Activated CD4-positive, alpha-beta T cell treated with anti-CD3 and anti-CD28 coated beads for 36 hours (primary cell): Measurements from ENCODE around the gene AAK1. TPM values are rescaled to one million over a fixed set of nuclear protein-coding genes. Genes with fewer than 3 reads are reported as not detected.
"Not testable (repeated sequence)": the region's sequence is repeated elsewhere in the genome, so short reads cannot be mapped to it uniquely, and the experiment has no call there.

Source experiments
- ATAC-seq: fragments of 200-7000 bp; cut with Tn5 transposase; one replicate; pipeline ENCODE4 v1.10.0; 2021; ENCODE audit warnings: mild to moderate bottlenecking, moderate library complexity
- CTCF ChIA-PET: fragments of 350-600 bp; sonication (Branson Sonifier 250); formaldehyde crosslinking; loops from one replicate; lab custom pipeline; 2021; ENCODE audit warnings: antibody characterized with exemption; lab: Charles Lee
- POLR2A ChIA-PET: fragments of 350-600 bp; sonication (Branson Sonifier 250); formaldehyde crosslinking; loops from one replicate; lab custom pipeline; 2021; ENCODE audit warnings: antibody characterized with exemption, inconsistent platforms; lab: Charles Lee
- DNase-seq: peaks from one replicate; pipeline ENCODE4 v3.0.0-alpha.2; 2020
- H3K27ac Mint-ChIP-seq: one replicate; pipeline ENCODE4 v1.8.0; 2021; ENCODE audit warnings: mixed read lengths
- H3K27me3 Mint-ChIP-seq: one replicate; pipeline ENCODE4 v1.8.0; 2021; ENCODE audit warnings: mixed read lengths
- H3K36me3 Mint-ChIP-seq: one replicate; pipeline ENCODE4 v1.8.0; 2021; ENCODE audit warnings: low read depth, mixed read lengths
- H3K4me1 Mint-ChIP-seq: one replicate; pipeline ENCODE4 v1.8.0; 2021; ENCODE audit warnings: mixed read lengths
- H3K4me3 Mint-ChIP-seq: one replicate; pipeline ENCODE4 v1.8.0; 2021; ENCODE audit warnings: mild to moderate bottlenecking, moderate library complexity, mixed read lengths
- H3K9me3 Mint-ChIP-seq: one replicate; pipeline ENCODE4 v1.8.0; 2021; ENCODE audit warnings: low read depth, mixed read lengths
- intact Hi-C, 2 experiments: fragments of 100-400 bp; cut with DNase I in 1 of 2; cut with micrococcal nuclease in 1 of 2; formaldehyde crosslinking; loops; one replicate each; pipeline versions ENCODE4 v1.14.2 to v1.15.1; 2022 to 2024; cut with DNase I, micrococcal nuclease
- total RNA-seq, 2 experiments: library from RNA; stranded (reverse); gene quantifications; one replicate each; pipeline ENCODE4 v1.2.3, GENCODE V29; 2021

The AAK1 gene
- total RNA-seq, 2 experiments from 2014 or later: 95.9 to 104 TPM

- intact Hi-C loops: loop anchor here (1.0 to 2.0 kb wide), 2 partner anchors 15 to 16 kb away; partner anchors contain the start of gene AAK1 (in 1 of the 2)
- POLR2A ChIA-PET: interaction anchor here (0.8 to 1.2 kb wide), 3 partner anchors 10 to 42 kb away, joined by 3 to 12 read pairs (median 5); no protein-coding TSS in a partner anchor
- peaks cover 14% of the 10 kb centered on the region for H3K36me3 Mint-ChIP-seq
These were observed 15.1 kb downstream of the AAK1 start for GRCh38 chr2:69628325-69629021.

GRCh38 chr2:69625078-69625795 is 18.3 kb downstream of the AAK1 start:
- ATAC-seq: peak; percentile 63
- ChIA-PET POLR2A (interaction anchor here (1.0 to 1.1 kb wide), 2 partner anchors 14 to 19 kb away, joined by 3 read pairs; no protein-coding TSS in a partner anchor), CTCF (no interaction called here)
- peaks cover 12% of the 10 kb centered on the region for H3K36me3 Mint-ChIP-seq
- no peak overlapping the region for H3K27ac Mint-ChIP-seq
- DNase-seq: peak; percentile 45
- H3K4me1 Mint-ChIP-seq: peaks cover 15% of the 10 kb centered on the region
- intact Hi-C loops: no loop called here
- H3K27me3 Mint-ChIP-seq: no peaks in the 10 kb centered on the region
- H3K4me3 Mint-ChIP-seq: no peak overlapping the region
- H3K9me3 Mint-ChIP-seq: peaks cover 6% of the 10 kb centered on the region

More at GRCh38 chr2:69628325-69629021, 15.1 kb downstream of the AAK1 start:
- Mint-ChIP-seq H3K27ac (no peak overlapping the region), H3K9me3 (no peaks in the 10 kb centered on the region), H3K4me1 (peaks cover 32% of the 10 kb centered on the region), H3K4me3 (no peak overlapping the region), H3K27me3 (no peaks in the 10 kb centered on the region)
- DNase-seq: peak; percentile 43
- CTCF ChIA-PET: interaction anchor here (0.5 to 4.6 kb wide), 19 partner anchors 9 to 155 kb away, joined by 3 to 28 read pairs (median 5); no protein-coding TSS in a partner anchor
- peak; percentile 83 for ATAC-seq

- ChIA-PET POLR2A (interaction anchor here (1.0 to 1.1 kb wide), 2 partner anchors 14 to 20 kb away, joined by 3 read pairs; no protein-coding TSS in a partner anchor), CTCF (interaction anchor here (1.0 to 1.9 kb wide), 2 partner anchors 9 to 11 kb away, joined by 4 to 5 read pairs; no protein-coding TSS in a partner anchor)
- ATAC-seq (no peak), DNase-seq (no peak)
- Mint-ChIP-seq H3K27ac (no peak overlapping the region), H3K4me3 (no peak overlapping the region), H3K4me1 (peaks cover 15% of the 10 kb centered on the region), H3K27me3 (no peaks in the 10 kb centered on the region), H3K36me3 (peaks cover 12% of the 10 kb centered on the region), H3K9me3 (peaks cover 6% of the 10 kb centered on the region)
- intact Hi-C loops: no loop called here
These were observed 18.9 kb downstream of the AAK1 start for GRCh38 chr2:69624611-69625010.

- H3K4me1 Mint-ChIP-seq: peaks cover 15% of the 10 kb centered on the region
- H3K4me3 Mint-ChIP-seq: no peak overlapping the region
- ATAC-seq (no peak), DNase-seq (no peak)
- intact Hi-C loops: no loop called here
- H3K27ac Mint-ChIP-seq: no peak overlapping the region
- POLR2A ChIA-PET: no interaction called here
- H3K27me3 Mint-ChIP-seq: no peaks in the 10 kb centered on the region
- peaks cover 12% of the 10 kb centered on the region for H3K36me3 Mint-ChIP-seq
- CTCF ChIA-PET: interaction anchor here (0.7 to 1.9 kb wide), 3 partner anchors 8 to 42 kb away, joined by 3 to 5 read pairs (median 4); no protein-coding TSS in a partner anchor
- peaks cover 6% of the 10 kb centered on the region for H3K9me3 Mint-ChIP-seq
These were observed 19.4 kb downstream of the AAK1 start for GRCh38 chr2:69624131-69624530.

- Mint-ChIP-seq H3K27ac (peak overlapping the region; percentile 73), H3K36me3 (peaks cover 12% of the 10 kb centered on the region), H3K27me3 (no peaks in the 10 kb centered on the region), H3K4me3 (no peak overlapping the region), H3K9me3 (peaks cover 6% of the 10 kb centered on the region), H3K4me1 (peaks cover 15% of the 10 kb centered on the region)
- POLR2A ChIA-PET: no interaction called here
- DNase-seq: no peak
- ATAC-seq: no peak
- intact Hi-C loops: no loop called here
- CTCF ChIA-PET: interaction anchor here (1.1 to 4.0 kb wide), 4 partner anchors 10 to 41 kb away, joined by 5 to 15 read pairs (median 6); no protein-coding TSS in a partner anchor
These were observed 20.3 kb downstream of the AAK1 start for GRCh38 chr2:69623236-69623635.

- H3K27me3 Mint-ChIP-seq, ATAC-seq, POLR2A ChIA-PET, DNase-seq, H3K4me3 Mint-ChIP-seq, intact Hi-C loops, H3K9me3 Mint-ChIP-seq: not testable (repeated sequence)
- CTCF ChIA-PET: interaction anchor here (0.9 to 4.0 kb wide), 7 partner anchors 9 to 317 kb away, joined by 3 to 15 read pairs (median 5); no protein-coding TSS in a partner anchor
- peaks cover 12% of the 10 kb centered on the region for H3K36me3 Mint-ChIP-seq
- H3K27ac Mint-ChIP-seq: peak overlapping the region; percentile 73
- H3K4me1 Mint-ChIP-seq: peaks cover 15% of the 10 kb centered on the region
These were observed 20.7 kb downstream of the AAK1 start for GRCh38 chr2:69622805-69623204.

- Mint-ChIP-seq H3K36me3 (peaks cover 12% of the 10 kb centered on the region), H3K4me1 (peaks cover 15% of the 10 kb centered on the region)
- ATAC-seq, H3K9me3 Mint-ChIP-seq, DNase-seq, intact Hi-C loops, H3K27ac Mint-ChIP-seq, H3K4me3 Mint-ChIP-seq, H3K27me3 Mint-ChIP-seq: not testable (repeated sequence)
- ChIA-PET CTCF (interaction anchor here (0.8 to 4.0 kb wide), 7 partner anchors 9 to 316 kb away, joined by 3 to 15 read pairs (median 5); no protein-coding TSS in a partner anchor), POLR2A (interaction anchor here (0.6 kb wide), 2 partner anchors 20 to 34 kb away, joined by 3 to 8 read pairs; no protein-coding TSS in a partner anchor)
These were observed 21.5 kb downstream of the AAK1 start for GRCh38 chr2:69622017-69622540.

- ChIA-PET POLR2A (interaction anchor here (0.6 to 0.7 kb wide), 2 partner anchors 24 to 33 kb away, joined by 3 to 8 read pairs; no protein-coding TSS in a partner anchor), CTCF (interaction anchor here (0.8 to 4.0 kb wide), 4 partner anchors 24 to 57 kb away, joined by 3 to 15 read pairs (median 4); no protein-coding TSS in a partner anchor)
- Mint-ChIP-seq H3K9me3 (peaks cover 6% of the 10 kb centered on the region), H3K27me3 (no peaks in the 10 kb centered on the region), H3K4me3 (no peak overlapping the region), H3K27ac (peak overlapping the region; percentile 32), H3K4me1 (peaks cover 15% of the 10 kb centered on the region), H3K36me3 (peaks cover 15% of the 10 kb centered on the region)
- intact Hi-C loops: no loop called here
- ATAC-seq (no peak), DNase-seq (no peak)
These were observed 22.1 kb downstream of the AAK1 start for GRCh38 chr2:69621440-69621839.

GRCh38 chr2:69620870-69621269 is 22.7 kb downstream of the AAK1 start:
- Mint-ChIP-seq H3K27me3 (no peaks in the 10 kb centered on the region), H3K27ac (no peak overlapping the region), H3K9me3 (peaks cover 6% of the 10 kb centered on the region), H3K36me3 (peaks cover 15% of the 10 kb centered on the region), H3K4me1 (peaks cover 18% of the 10 kb centered on the region), H3K4me3 (no peak overlapping the region)
- DNase-seq: no peak
- no peak for ATAC-seq
- POLR2A ChIA-PET: interaction anchor here (0.7 kb wide), 1 partner anchor 24 kb away, joined by 3 read pairs; no protein-coding TSS in a partner anchor
- CTCF ChIA-PET: interaction anchor here (0.6 to 4.0 kb wide), 4 partner anchors 24 to 54 kb away, joined by 3 to 15 read pairs (median 4); no protein-coding TSS in a partner anchor
- intact Hi-C loops: no loop called here

GRCh38 chr2:69619725-69620124 is 23.8 kb downstream of the AAK1 start:
- Mint-ChIP-seq H3K36me3 (peaks cover 25% of the 10 kb centered on the region), H3K4me1 (peaks cover 30% of the 10 kb centered on the region), H3K27ac (no peak overlapping the region), H3K27me3 (no peaks in the 10 kb centered on the region), H3K9me3 (peaks cover 6% of the 10 kb centered on the region), H3K4me3 (no peak overlapping the region)
- intact Hi-C loops: loop anchor here in 1 of 2 experiments (5.0 kb wide), 2 partner anchors 37 to 93 kb away; no protein-coding TSS in a partner anchor
- CTCF ChIA-PET: interaction anchor here (0.5 to 4.0 kb wide), 5 partner anchors 16 to 105 kb away, joined by 3 to 15 read pairs (median 3); no protein-coding TSS in a partner anchor
- POLR2A ChIA-PET: no interaction called here
- ATAC-seq (peak; percentile 88), DNase-seq (peak; percentile 35)
